Gastroesophageal sphincter (tissue), 3 donors: ENCODE measurements around the gene ACSL6.

Experiments used
- CTCF ChIP-seq, 4 experiments: fragments of 200-600 bp in 2 of 4; fragments of 450-650 bp in 2 of 4; sonication (generic) in 1 of 4; IDR thresholded peaks; one replicate each; pipeline ENCODE4 v1.5.1; 2017 to 2019; ENCODE audit warnings: antibody characterized with exemption in 4 of 4, mild to moderate bottlenecking in 2 of 4, moderate library complexity in 2 of 4
- EP300 ChIP-seq: sonication (generic); formaldehyde crosslinking; IDR thresholded peaks from one replicate; pipeline ENCODE4 v1.6.1; 2017; ENCODE audit warnings: antibody characterized with exemption, mild to moderate bottlenecking
- POLR2A ChIP-seq, 2 donors: fragments of 450-650 bp; IDR thresholded peaks; one replicate each; pipeline ENCODE4 v1.6.1; 2017; ENCODE audit warnings: antibody characterized with exemption in 2 of 2, mild to moderate bottlenecking in 2 of 2, moderate library complexity in 1 of 2
- POLR2AphosphoS5 ChIP-seq: sonication (generic); formaldehyde crosslinking; IDR thresholded peaks from one replicate; pipeline ENCODE4 v1.6.1; 2017; ENCODE audit warnings: antibody characterized with exemption

- TF ChIP-seq POLR2A (IDR thresholded peaks at IDR 0.05) (no peak), CTCF (IDR thresholded peaks at IDR 0.05) (no peak), EP300 (no peak), POLR2AphosphoS5 (no peak)
These were observed 97.9 kb downstream of the ACSL6 start for GRCh38 chr5:131913603-131914002.
